H1 (cell line): ENCODE measurements around the gene FERMT1. TPM values are rescaled to one million over a fixed set of nuclear protein-coding genes. Genes with fewer than 3 reads are reported as not detected.

Source experiments
- CBX5 ChIP-seq: fragments of 300-800, 300-1000 bp; sonication (generic); IDR thresholded peaks from 2 replicates; pipeline ENCODE4 v1.7.1; 2016; ENCODE audit warnings: antibody characterized with exemption, low read length, low read depth
- EGR1 ChIP-seq: IDR thresholded peaks from 2 replicates; pipeline ENCODE4 v1.6.1; 2011; ENCODE audit warnings: low read depth, low read length, borderline replicate concordance
- NRF1 ChIP-seq: IDR thresholded peaks from 2 replicates; pipeline ENCODE4 v1.6.1; 2011; ENCODE audit warnings: mild to moderate bottlenecking, low read depth, low read length, improper control_type of control experiment
- PHF8 ChIP-seq: fragments of 200-600 bp; sonication (generic); conservative IDR thresholded peaks from 2 replicates; pipeline ENCODE4 v1.7.1; 2012; ENCODE audit warnings: low read depth, mild to moderate bottlenecking, inconsistent platforms, low read length, moderate library complexity
- POU5F1 ChIP-seq: IDR thresholded peaks from 2 replicates; pipeline ENCODE4 v1.6.1; 2011; ENCODE audit warnings: low read depth, mild to moderate bottlenecking, low read length, moderate library complexity
- RBBP5 ChIP-seq: IDR thresholded peaks from 2 replicates; pipeline ENCODE4 v1.7.1; 2012; ENCODE audit warnings: low read depth, mild to moderate bottlenecking, inconsistent platforms, low read length, moderate library complexity, borderline replicate concordance
- ZNF274 ChIP-seq: IDR thresholded peaks from 2 replicates; pipeline ENCODE4 v1.7.0; 2012; ENCODE audit warnings: low read length, borderline replicate concordance; ENCODE audit errors: extremely low read depth
- polyA plus RNA-seq, 7 experiments: library from polyadenylated mRNA; depleted of rRNA in 3 of 7; stranded (reverse) in 5 of 7; unstranded in 2 of 7; fragments of >200 nt in 5 of 7; fragments of 200-250 nt in 2 of 7; gene quantifications; 1 replicate in 5 of 7; 2 replicates in 1 of 7; 4 replicates in 1 of 7; pipeline versions ENCODE4 v1.2.1 to v1.2.3, GENCODE V29; 2011 to 2013; ENCODE audit warnings: missing spikeins in 2 of 7, mixed read lengths in 2 of 7
- total RNA-seq: library from RNA; stranded (reverse); fragmentation: NEBNext Ultra II Directional; extraction: Animal tissue kit (Norgen Biotek cat#: 25700); gene quantifications from 2 replicates; pipeline ENCODE4 v1.2.1, GENCODE V29; 2021

Gene FERMT1
- total and polyA plus RNA-seq, 2 of the 8 experiments (the other 6 are each of a cell fraction or from before 2014, with no cell fraction given): 4.2 to 17.8 TPM

GRCh38 chr20:6030453-6031080 is 92.3 kb downstream of the FERMT1 start (continued):
- TF ChIP-seq RBBP5 (no peak), CBX5 (no peak), PHF8 (no peak), ZNF274 (no peak), NRF1 (no peak), POU5F1 (no peak), EGR1 (no peak)
